Body of pancreas (tissue), 4 donors: Measurements from ENCODE around the gene HSPBAP1. TPM values are rescaled to one million over a fixed set of nuclear protein-coding genes. Genes with fewer than 3 reads are reported as not detected.

ENCODE experiments used
- ATAC-seq: fragments of 150-250 bp; one replicate; pipeline ENCODE4 v1.9.1; 2016
- DNase-seq, 4 donors: peaks; one replicate each; pipeline ENCODE4 v3.0.0-alpha.2; 2019
- H3K27ac ChIP-seq, 4 donors: fragments of 200-600 bp; sonication (generic); 1 replicate in 3 of 4; 2 replicates in 1 of 4; pipeline versions ENCODE4 v1.5.1 to v1.6.1; 2016 to 2019; ENCODE audit warnings: mild to moderate bottlenecking in 1 of 4, mixed read lengths in 1 of 4, moderate library complexity in 1 of 4
- H3K27me3 ChIP-seq, 2 donors: fragments of 200-600 bp; sonication (generic); one replicate each; pipeline ENCODE4 v1.6.0; 2016; ENCODE audit warnings: mild to moderate bottlenecking in 1 of 2
- H3K36me3 ChIP-seq, 2 donors: fragments of 200-600 bp; sonication (generic); replicated peaks in 1 of 2; 2 replicates each; pipeline ENCODE4 v1.5.1; 2016; ENCODE audit warnings: low read depth in 2 of 2; ENCODE audit not compliant: insufficient read depth in 1 of 2
- H3K4me1 ChIP-seq: fragments of 200-600 bp; sonication (generic); one replicate; pipeline ENCODE4 v1.6.0; 2016
- H3K4me3 ChIP-seq, 2 donors: fragments of 200-600 bp; sonication (generic); 1 replicate in 1 of 2; 2 replicates in 1 of 2; pipeline ENCODE4 v1.5.1; 2016 to 2019
- H3K9me3 ChIP-seq, 3 donors: fragments of 200-600 bp; sonication (generic); 1 replicate in 2 of 3; 2 replicates in 1 of 3; pipeline ENCODE4 v1.5.1; 2016
- POLR2A ChIP-seq, 3 donors: fragments of 450-650 bp; IDR thresholded peaks; one replicate each; pipeline ENCODE4 v1.6.1; 2016; ENCODE audit warnings: antibody characterized with exemption in 3 of 3, mild to moderate bottlenecking in 2 of 3
- WGBS, 2 donors: methylation state at CpG; one replicate each; pipeline ENCODE4 v1.1.5; 2017; 5-methylcytosine and 5-hydroxymethylcytosine counted together
- intact Hi-C: fragments of 100-400 bp; cut with DNase I; formaldehyde crosslinking; loops from one replicate; pipeline ENCODE4 v1.15.1; 2023
- total RNA-seq, 2 donors: library from RNA; depleted of rRNA; stranded (reverse); fragments of >200 nt; gene quantifications; one replicate each; pipeline ENCODE4 v1.1.0, GENCODE V29; 2016
- TF ChIP-seq, protein P1 (sequence below), 7 experiments: fragments of 450-650 bp in 4 of 7; fragments of 200-600 bp in 3 of 7; sonication (generic) in 3 of 7; IDR thresholded peaks; one replicate each; pipeline ENCODE4 v1.5.1; 2016 to 2019; ENCODE audit warnings: antibody characterized with exemption in 7 of 7

The HSPBAP1 gene
- total RNA-seq, 2 donors from 2014 or later = 9.2 to 9.6 TPM

DNA sequence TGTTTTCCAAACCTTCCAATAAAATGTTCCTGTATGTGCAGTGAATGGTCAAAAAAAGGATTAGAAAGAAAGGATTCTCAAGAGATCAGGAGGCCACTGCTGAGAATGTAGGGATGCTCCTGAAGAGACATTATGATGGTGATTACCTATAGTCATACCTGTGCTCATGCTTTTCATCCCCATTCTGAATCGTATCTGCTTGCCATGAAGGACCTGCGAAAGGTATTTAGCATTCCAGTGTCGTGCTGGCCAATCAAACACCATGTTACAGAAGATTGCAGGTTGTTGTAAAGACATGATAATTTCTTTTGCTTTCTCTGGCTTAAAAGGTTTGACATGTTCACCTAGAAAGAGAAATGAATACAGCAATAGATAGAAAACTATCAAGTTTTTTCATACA lies 16.1 kb downstream of the HSPBAP1 start:
- no peaks in the 10 kb centered on the region for H3K27me3 ChIP-seq
- TF ChIP-seq, protein P1, sequence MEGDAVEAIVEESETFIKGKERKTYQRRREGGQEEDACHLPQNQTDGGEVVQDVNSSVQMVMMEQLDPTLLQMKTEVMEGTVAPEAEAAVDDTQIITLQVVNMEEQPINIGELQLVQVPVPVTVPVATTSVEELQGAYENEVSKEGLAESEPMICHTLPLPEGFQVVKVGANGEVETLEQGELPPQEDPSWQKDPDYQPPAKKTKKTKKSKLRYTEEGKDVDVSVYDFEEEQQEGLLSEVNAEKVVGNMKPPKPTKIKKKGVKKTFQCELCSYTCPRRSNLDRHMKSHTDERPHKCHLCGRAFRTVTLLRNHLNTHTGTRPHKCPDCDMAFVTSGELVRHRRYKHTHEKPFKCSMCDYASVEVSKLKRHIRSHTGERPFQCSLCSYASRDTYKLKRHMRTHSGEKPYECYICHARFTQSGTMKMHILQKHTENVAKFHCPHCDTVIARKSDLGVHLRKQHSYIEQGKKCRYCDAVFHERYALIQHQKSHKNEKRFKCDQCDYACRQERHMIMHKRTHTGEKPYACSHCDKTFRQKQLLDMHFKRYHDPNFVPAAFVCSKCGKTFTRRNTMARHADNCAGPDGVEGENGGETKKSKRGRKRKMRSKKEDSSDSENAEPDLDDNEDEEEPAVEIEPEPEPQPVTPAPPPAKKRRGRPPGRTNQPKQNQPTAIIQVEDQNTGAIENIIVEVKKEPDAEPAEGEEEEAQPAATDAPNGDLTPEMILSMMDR (IDR thresholded peaks at IDR 0.05) = no peak
- TF ChIP-seq POLR2A (IDR thresholded peaks at IDR 0.05) = no peak
- H3K27ac ChIP-seq = no peak overlapping the region
- H3K4me1 ChIP-seq = no peaks in the 10 kb centered on the region
- no peaks in the 10 kb centered on the region for H3K9me3 ChIP-seq
- no peaks in the 10 kb centered on the region for H3K36me3 ChIP-seq
- intact Hi-C loops = no loop called here
- DNase-seq (no peak), ATAC-seq (no peak)
- WGBS, 2 donors = 86 to 89% methylated on average over 3 of the region's 3 CpGs
- H3K4me3 ChIP-seq = no peak overlapping the region

DNA sequence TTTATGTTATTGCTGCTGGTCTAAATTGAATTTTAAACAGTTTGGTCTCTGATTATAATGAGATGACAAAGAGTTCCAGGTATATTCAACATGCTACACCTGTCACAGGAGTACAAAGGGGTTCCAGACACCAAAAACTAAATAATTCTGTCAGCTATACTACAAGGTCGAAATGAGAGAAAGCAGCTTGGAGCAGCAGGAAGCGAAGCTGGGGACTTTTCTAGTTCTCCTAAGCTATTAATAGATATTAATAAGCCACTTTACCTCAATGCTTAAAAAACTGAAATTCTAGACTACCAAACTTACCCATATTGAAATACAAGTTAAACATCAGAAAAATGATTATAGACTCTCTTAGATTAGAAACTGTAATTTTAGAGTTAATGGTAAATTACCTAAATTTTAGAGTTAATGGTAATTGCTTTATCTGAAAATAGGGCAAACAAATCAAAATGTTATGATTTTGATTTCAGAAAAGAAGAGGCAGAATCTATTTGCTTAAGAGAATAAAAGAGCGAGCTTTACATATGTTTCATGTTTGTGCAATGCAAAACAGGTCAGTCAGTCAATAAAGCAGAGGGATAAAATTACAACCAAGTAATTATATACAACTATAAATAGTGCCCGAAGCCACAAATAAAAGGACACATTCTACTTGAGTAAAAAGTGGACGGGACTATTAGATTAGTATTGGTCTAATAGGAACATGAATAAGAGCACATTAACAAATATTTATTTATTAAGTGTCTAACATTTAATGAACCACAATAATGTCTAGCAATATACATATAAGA lies 16.8 kb downstream of the HSPBAP1 start:
- DNase-seq (no peak), ATAC-seq (no peak)
- Histone ChIP-seq H3K4me1 (no peaks in the 10 kb centered on the region), H3K4me3 (no peak overlapping the region), H3K9me3 (no peaks in the 10 kb centered on the region), H3K27ac (no peak overlapping the region), H3K36me3 (no peaks in the 10 kb centered on the region), H3K27me3 (no peaks in the 10 kb centered on the region)
- intact Hi-C loops = no loop called here
- 64 to 84% methylated on average over 5 of the region's 5 CpGs for WGBS, 2 donors
- TF ChIP-seq POLR2A (IDR thresholded peaks at IDR 0.05) = no peak

DNA sequence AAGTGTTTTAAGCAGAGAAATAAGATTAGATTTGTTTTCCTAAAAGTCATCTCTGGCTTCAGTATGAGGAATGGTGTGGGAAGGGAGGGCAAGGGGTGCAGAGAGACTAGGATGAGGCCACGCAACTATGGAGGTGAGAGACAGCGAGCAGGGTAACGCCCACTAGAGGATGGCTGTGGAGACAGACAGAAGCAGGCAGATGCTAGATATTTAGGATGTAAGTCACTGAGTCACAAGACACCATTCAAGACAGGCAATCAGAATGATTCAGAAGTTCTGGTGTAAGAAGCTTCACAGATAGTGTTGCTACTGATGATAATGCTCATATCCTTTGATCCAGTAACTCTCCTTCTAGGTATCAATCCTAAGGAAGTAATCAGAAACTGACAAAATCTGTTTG lies 19.1 kb downstream of the HSPBAP1 start:
- WGBS, 2 donors = 93 to 96% methylated on average over 3 of the region's 3 CpGs
- H3K4me3 ChIP-seq = no peak overlapping the region
- intact Hi-C loops = no loop called here
- H3K4me1 ChIP-seq = no peaks in the 10 kb centered on the region
- H3K27ac ChIP-seq = peak overlapping the region in 1 of 4 donors; percentile 34
- no peaks in the 10 kb centered on the region for H3K27me3 ChIP-seq
- TF ChIP-seq, protein P1 (IDR thresholded peaks at IDR 0.05) = no peak
- no peak for TF ChIP-seq POLR2A (IDR thresholded peaks at IDR 0.05)
- no peaks in the 10 kb centered on the region for H3K36me3 ChIP-seq
- H3K9me3 ChIP-seq = no peaks in the 10 kb centered on the region
- DNase-seq (no peak), ATAC-seq (no peak)

DNA sequence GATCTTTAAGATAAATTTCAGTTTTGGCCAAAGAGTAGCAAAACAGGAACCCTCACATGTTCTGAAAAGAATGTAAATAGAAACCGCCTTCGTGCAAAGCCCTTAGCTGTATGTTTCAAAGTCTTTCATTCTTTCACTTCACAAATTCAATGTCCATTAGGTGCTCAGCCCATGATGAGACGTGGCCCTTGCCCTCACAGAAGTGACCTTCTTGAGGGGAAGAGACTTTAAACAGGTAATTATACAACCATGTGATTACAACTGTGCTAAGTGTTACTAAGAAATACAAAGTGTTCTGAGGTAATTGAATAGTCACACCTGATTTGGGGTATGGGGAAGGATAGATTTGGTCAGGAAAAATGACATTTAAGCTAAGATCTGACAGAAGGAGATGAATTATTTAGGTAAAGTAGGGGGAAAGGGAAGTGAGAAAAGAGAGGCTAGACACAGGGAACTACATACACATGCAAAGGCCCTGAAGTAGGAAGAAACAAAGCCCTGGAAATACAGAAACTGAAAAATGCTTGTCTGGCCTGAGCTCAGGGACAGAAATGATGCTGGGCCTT lies 19.6 kb downstream of the HSPBAP1 start:
- Histone ChIP-seq H3K27ac (peak overlapping the region in 1 of 4 donors; percentile 34), H3K4me3 (no peak overlapping the region), H3K4me1 (no peaks in the 10 kb centered on the region), H3K27me3 (no peaks in the 10 kb centered on the region), H3K36me3 (no peaks in the 10 kb centered on the region), H3K9me3 (no peaks in the 10 kb centered on the region)
- no peak for ATAC-seq
- WGBS, 2 donors = 78 to 95% methylated on average over 3 of the region's 3 CpGs
- intact Hi-C loops = no loop called here
- TF ChIP-seq, protein P1 (IDR thresholded peaks at IDR 0.05) = no peak
- TF ChIP-seq POLR2A (IDR thresholded peaks at IDR 0.05) = no peak
- no peak for DNase-seq

DNA sequence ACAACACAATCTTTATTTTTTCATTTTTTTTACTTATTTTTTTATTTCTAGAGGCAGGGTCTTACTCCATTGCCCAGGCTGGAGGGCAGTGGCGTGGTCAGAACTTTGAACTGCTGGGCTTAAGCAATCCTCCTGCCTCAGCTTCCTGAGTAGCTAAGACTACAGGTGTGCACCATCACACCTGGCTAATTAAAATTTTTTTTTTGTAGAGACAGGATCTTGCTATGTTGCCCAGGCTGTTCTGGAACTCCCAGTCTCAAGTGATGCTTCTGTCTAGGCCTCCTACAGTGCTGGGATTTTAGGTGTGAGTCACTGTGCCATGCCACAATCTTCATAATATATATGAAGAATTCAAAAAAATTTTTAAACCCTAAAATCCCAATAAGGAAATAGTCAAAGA lies 20.8 kb downstream of the HSPBAP1 start:
- Histone ChIP-seq H3K9me3 (no peaks in the 10 kb centered on the region), H3K27ac (no peak overlapping the region), H3K4me3 (no peak overlapping the region), H3K4me1 (no peaks in the 10 kb centered on the region), H3K36me3 (no peaks in the 10 kb centered on the region), H3K27me3 (no peaks in the 10 kb centered on the region)
- ATAC-seq = no peak
- WGBS, 2 donors = 88 to 97% methylated on average over 1 of the region's 1 CpG
- intact Hi-C loops = no loop called here
- no peak for TF ChIP-seq POLR2A (IDR thresholded peaks at IDR 0.05)
- TF ChIP-seq, protein P1 (IDR thresholded peaks at IDR 0.05) = no peak
- DNase-seq = no peak
